ENCODE data around the gene GALNT10. TPM values are rescaled to one million over a fixed set of nuclear protein-coding genes. Genes with fewer than 3 reads are reported as not detected.

Gene GALNT10
- total and polyA plus RNA-seq, 2 experiments from 2014 or later: 3.2 to 12.9 TPM

GRCh38 chr5:154191467-154192261, 1.1 kb downstream of the GALNT10 start:
- Histone ChIP-seq H3K27me3 (ENCODE audit: insufficient read depth) (peaks cover 54% of the 10 kb centered on the region), H4K20me1 (replicated peaks; ENCODE audit: insufficient read depth) (peaks cover 3% of the 10 kb centered on the region; the same call in 1 of the 2 replicates), H3K4me1 (ENCODE audit: insufficient read depth) (peaks cover 57% of the 10 kb centered on the region), H2AFZ (no peak overlapping the region), H3K27ac (ENCODE audit: low read depth) (no peak overlapping the region), H3K36me3 (ENCODE audit: insufficient read depth) (no peaks in the 10 kb centered on the region), H3K4me2 (peak overlapping the region; percentile 88), H3F3A (replicated peaks; ENCODE audit: low read depth) (peaks cover 11% of the 10 kb centered on the region; the same call in 1 of the 2 replicates), H3K4me3 (peak overlapping the region; percentile 69), H3K79me2 (replicated peaks; ENCODE audit: insufficient read depth) (peaks cover 23% of the 10 kb centered on the region), H3K9me2 (ENCODE audit: insufficient read depth) (no peaks in the 10 kb centered on the region)
- no peak for TF ChIP-seq CREB1 (CRISPR knock-in tag; IDR thresholded peaks at IDR 0.05; ENCODE audit: low read depth)
- no peak for TF ChIP-seq ZNF462 (CRISPR knock-in tag; IDR thresholded peaks at IDR 0.05)
- no peak for TF ChIP-seq STAT1 (IDR thresholded peaks at IDR 0.05; ENCODE audit: unreplicated experiment)
- no peak for TF ChIP-seq EZH2phosphoT487 (IDR thresholded peaks at IDR 0.05; ENCODE audit: unreplicated experiment)
- TF ChIP-seq ETS1 (IDR thresholded peaks at IDR 0.05): no peak
- no peak for TF ChIP-seq ZNF114 (CRISPR knock-in tag; IDR thresholded peaks at IDR 0.05)
- no peak for TF ChIP-seq POLR2AphosphoS5 (IDR thresholded peaks at IDR 0.05; ENCODE audit: low read depth)
- TF ChIP-seq EZH2 (IDR thresholded peaks at IDR 0.05; ENCODE audit: low read depth, unreplicated experiment): no peak
- TF ChIP-seq NANOG (IDR thresholded peaks at IDR 0.05; ENCODE audit: borderline replicate concordance): no peak
- no peak for TF ChIP-seq ZNF331 (CRISPR knock-in tag; IDR thresholded peaks at IDR 0.05; ENCODE audit: low read depth)
- TF ChIP-seq CTCF (conservative IDR thresholded peaks at IDR 0.05; ENCODE audit: low read depth in 2 of 2): no peak
- no peak for TF ChIP-seq REST (IDR thresholded peaks at IDR 0.05; ENCODE audit: unreplicated experiment)
- no peak for TF ChIP-seq JUNB (IDR thresholded peaks at IDR 0.05; ENCODE audit: unreplicated experiment)
- Mint-ChIP-seq H3K9me3 (no peaks in the 10 kb centered on the region), H3K4me3 (peak overlapping the region; percentile 94), H3K36me3 (ENCODE audit: low read depth) (no peaks in the 10 kb centered on the region; the same call in 1 of the 3 replicates), H3K27ac (no peak overlapping the region), H3K27me3 (ENCODE audit: insufficient read depth, low read depth, poor library complexity) (peaks cover 27% of the 10 kb centered on the region), H3K4me1 (peaks cover 58% of the 10 kb centered on the region)
- ATAC-seq: no peak
- no peak for DNase-seq (ENCODE audit: low spot score)

Data from GM23338 (cell line).